ENCODE data around the gene MYOZ2.
"Not testable (repeated sequence)": the region's sequence is repeated elsewhere in the genome, so short reads cannot be mapped to it uniquely, and the experiment has no call there.

Gene MYOZ2

GRCh38 chr4:119136546-119136945 is 914 bp downstream of the MYOZ2 start:
- TF ChIP-seq EZH2 (IDR thresholded peaks at IDR 0.05; ENCODE audit: borderline replicate concordance, low read depth, low read length, severe bottlenecking) (no peak), CTCF (IDR thresholded peaks at IDR 0.05; ENCODE audit: borderline replicate concordance, extremely low read depth, low read length, poor library complexity, severe bottlenecking) (no peak)
- DNase-seq (no peak), ATAC-seq (ENCODE audit: insufficient read depth, low read depth) (no peak)
- no peaks in the 10 kb centered on the region for H3K9me3 ChIP-seq (ENCODE audit: insufficient read depth, low read length, severe bottlenecking)
- H3K9ac ChIP-seq (ENCODE audit: low read depth, low read length) = no peak overlapping the region
- no peaks in the 10 kb centered on the region for H3K36me3 ChIP-seq (ENCODE audit: insufficient read depth, low read length)
- H2AFZ ChIP-seq (ENCODE audit: low read depth, low read length) = no peak overlapping the region
- no peaks in the 10 kb centered on the region for H3K79me2 ChIP-seq (ENCODE audit: insufficient read depth, low read length)
- no peak overlapping the region for H3K4me3 ChIP-seq (ENCODE audit: low read depth in 1 of 2, low read length in 2 of 2)
- H3K27me3 ChIP-seq (ENCODE audit: insufficient read depth, low read length, poor library complexity) = no peaks in the 10 kb centered on the region
- no peaks in the 10 kb centered on the region for H3K4me1 ChIP-seq (ENCODE audit: insufficient read depth, low read length)
- H3K4me2 ChIP-seq (ENCODE audit: insufficient read depth, low read length) = no peak overlapping the region
- H4K20me1 ChIP-seq (ENCODE audit: insufficient read depth, low read length) = no peaks in the 10 kb centered on the region
- H3K27ac ChIP-seq (ENCODE audit: low read length) = no peak overlapping the region

DNA sequence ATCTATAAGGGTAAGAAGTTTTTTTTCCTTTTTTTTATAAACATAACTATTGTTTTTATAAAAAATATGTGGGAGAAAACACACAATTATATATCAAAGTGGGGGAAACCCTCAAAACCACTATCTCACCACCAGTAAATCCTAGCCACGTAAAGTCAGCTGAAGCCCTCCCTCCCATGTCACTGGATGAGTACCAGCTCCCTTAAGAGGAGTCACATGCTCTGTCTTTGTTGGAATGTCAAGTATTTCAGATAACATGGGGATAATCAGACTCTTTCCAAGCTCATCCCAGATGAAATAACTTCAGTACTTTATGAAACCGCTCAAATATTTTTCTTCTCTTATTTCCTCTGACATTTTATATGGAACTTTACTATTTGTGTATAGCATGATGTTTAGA is 2.4 kb downstream of the MYOZ2 start:
- Histone ChIP-seq H3K4me2 (ENCODE audit: insufficient read depth, low read length) (no peak overlapping the region), H3K27ac (ENCODE audit: low read length) (no peak overlapping the region), H3K4me1 (ENCODE audit: insufficient read depth, low read length) (no peaks in the 10 kb centered on the region), H3K9ac (ENCODE audit: low read depth, low read length) (no peak overlapping the region), H3K79me2 (ENCODE audit: insufficient read depth, low read length) (no peaks in the 10 kb centered on the region), H3K4me3 (ENCODE audit: low read depth in 1 of 2, low read length in 2 of 2) (no peak overlapping the region), H3K9me3 (ENCODE audit: insufficient read depth, low read length, severe bottlenecking) (no peaks in the 10 kb centered on the region), H4K20me1 (ENCODE audit: insufficient read depth, low read length) (no peaks in the 10 kb centered on the region), H3K36me3 (ENCODE audit: insufficient read depth, low read length) (no peaks in the 10 kb centered on the region), H2AFZ (ENCODE audit: low read depth, low read length) (no peak overlapping the region), H3K27me3 (ENCODE audit: insufficient read depth, low read length, poor library complexity) (no peaks in the 10 kb centered on the region)
- ATAC-seq (ENCODE audit: insufficient read depth, low read depth) (no peak), DNase-seq (no peak)
- TF ChIP-seq CTCF (IDR thresholded peaks at IDR 0.05; ENCODE audit: borderline replicate concordance, extremely low read depth, low read length, poor library complexity, severe bottlenecking) (no peak), EZH2 (IDR thresholded peaks at IDR 0.05; ENCODE audit: borderline replicate concordance, low read depth, low read length, severe bottlenecking) (no peak)

- no peak overlapping the region for H3K9ac ChIP-seq (ENCODE audit: low read depth, low read length)
- H4K20me1 ChIP-seq (ENCODE audit: insufficient read depth, low read length) = no peaks in the 10 kb centered on the region
- no peak for DNase-seq
- no peak for ATAC-seq (ENCODE audit: insufficient read depth, low read depth)
- H3K36me3 ChIP-seq (ENCODE audit: insufficient read depth, low read length) = no peaks in the 10 kb centered on the region
- H2AFZ ChIP-seq (ENCODE audit: low read depth, low read length) = no peak overlapping the region
- no peaks in the 10 kb centered on the region for H3K9me3 ChIP-seq (ENCODE audit: insufficient read depth, low read length, severe bottlenecking)
- H3K27me3 ChIP-seq (ENCODE audit: insufficient read depth, low read length, poor library complexity) = no peaks in the 10 kb centered on the region
- TF ChIP-seq EZH2 (IDR thresholded peaks at IDR 0.05; ENCODE audit: borderline replicate concordance, low read depth, low read length, severe bottlenecking) = no peak
- no peak for TF ChIP-seq CTCF (IDR thresholded peaks at IDR 0.05; ENCODE audit: borderline replicate concordance, extremely low read depth, low read length, poor library complexity, severe bottlenecking)
- no peaks in the 10 kb centered on the region for H3K79me2 ChIP-seq (ENCODE audit: insufficient read depth, low read length)
- no peak overlapping the region for H3K4me2 ChIP-seq (ENCODE audit: insufficient read depth, low read length)
- H3K4me1 ChIP-seq (ENCODE audit: insufficient read depth, low read length) = no peaks in the 10 kb centered on the region
- H3K27ac ChIP-seq (ENCODE audit: low read length) = no peak overlapping the region
- no peak overlapping the region for H3K4me3 ChIP-seq (ENCODE audit: low read depth in 1 of 2, low read length in 2 of 2)
Observed at GRCh38 chr4:119139311-119139710, 3.7 kb downstream of the MYOZ2 start.

GRCh38 chr4:119139822-119140252 is 4.2 kb downstream of the MYOZ2 start:
- no peak overlapping the region for H3K4me2 ChIP-seq (ENCODE audit: insufficient read depth, low read length)

GRCh38 chr4:119141283-119141682 is 5.7 kb downstream of the MYOZ2 start:
- not testable (repeated sequence) for H4K20me1 ChIP-seq (ENCODE audit: insufficient read depth, low read length); H3K4me2 ChIP-seq (ENCODE audit: insufficient read depth, low read length); H3K27ac ChIP-seq (ENCODE audit: low read length); H3K9me3 ChIP-seq (ENCODE audit: insufficient read depth, low read length, severe bottlenecking); H3K9ac ChIP-seq (ENCODE audit: low read depth, low read length); ATAC-seq (ENCODE audit: insufficient read depth, low read depth); H3K4me1 ChIP-seq (ENCODE audit: insufficient read depth, low read length); H3K79me2 ChIP-seq (ENCODE audit: insufficient read depth, low read length); H3K36me3 ChIP-seq (ENCODE audit: insufficient read depth, low read length); H3K4me3 ChIP-seq (ENCODE audit: low read depth in 1 of 2, low read length in 2 of 2); H2AFZ ChIP-seq (ENCODE audit: low read depth, low read length); DNase-seq; H3K27me3 ChIP-seq (ENCODE audit: insufficient read depth, low read length, poor library complexity)

More at GRCh38 chr4:119139822-119140252, 4.2 kb downstream of the MYOZ2 start:
- no peaks in the 10 kb centered on the region for H3K36me3 ChIP-seq (ENCODE audit: insufficient read depth, low read length)
- H2AFZ ChIP-seq (ENCODE audit: low read depth, low read length) = no peak overlapping the region
- H4K20me1 ChIP-seq (ENCODE audit: insufficient read depth, low read length) = no peaks in the 10 kb centered on the region
- DNase-seq = no peak
- H3K27me3 ChIP-seq (ENCODE audit: insufficient read depth, low read length, poor library complexity) = no peaks in the 10 kb centered on the region
- H3K9me3 ChIP-seq (ENCODE audit: insufficient read depth, low read length, severe bottlenecking) = no peaks in the 10 kb centered on the region
- TF ChIP-seq CTCF (IDR thresholded peaks at IDR 0.05; ENCODE audit: borderline replicate concordance, extremely low read depth, low read length, poor library complexity, severe bottlenecking) = no peak
- TF ChIP-seq EZH2 (IDR thresholded peaks at IDR 0.05; ENCODE audit: borderline replicate concordance, low read depth, low read length, severe bottlenecking) = no peak
- no peaks in the 10 kb centered on the region for H3K4me1 ChIP-seq (ENCODE audit: insufficient read depth, low read length)
- H3K27ac ChIP-seq (ENCODE audit: low read length) = no peak overlapping the region
- H3K4me3 ChIP-seq (ENCODE audit: low read depth in 1 of 2, low read length in 2 of 2) = no peak overlapping the region
- no peaks in the 10 kb centered on the region for H3K79me2 ChIP-seq (ENCODE audit: insufficient read depth, low read length)
- no peak overlapping the region for H3K9ac ChIP-seq (ENCODE audit: low read depth, low read length)
- ATAC-seq (ENCODE audit: insufficient read depth, low read depth) = no peak

All from DND-41 (cell line).